MM.1S (cell line): Measurements from ENCODE around the gene GJA10.

ENCODE experiments used
- DNase-seq: peaks from one replicate; pipeline ENCODE4 v3.0.0-alpha.2; 2015
- H2AFZ ChIP-seq: fragments of 300-600 bp; sonication (generic); 2 replicates; pipeline ENCODE4 v1.6.0; 2016; ENCODE audit warnings: antibody characterized with exemption, low read length
- H3F3A ChIP-seq: fragments of 300-600 bp; sonication (generic); 2 replicates; pipeline ENCODE4 v1.6.1; 2016; ENCODE audit warnings: mild to moderate bottlenecking, antibody characterized with exemption, low read length, moderate library complexity, mixed read lengths; ENCODE audit not compliant: insufficient read depth
- H3K27ac ChIP-seq: fragments of 300-600 bp; sonication (generic); 2 replicates; pipeline ENCODE4 v1.5.1; 2016; ENCODE audit warnings: mild to moderate bottlenecking, low read length
- H3K27me3 ChIP-seq: fragments of 300-600 bp; sonication (generic); replicated peaks from 2 replicates; pipeline ENCODE4 v1.6.0; 2016; ENCODE audit warnings: low read length; ENCODE audit not compliant: insufficient read depth
- H3K36me3 ChIP-seq: fragments of 300-600 bp; sonication (generic); replicated peaks from 2 replicates; pipeline ENCODE4 v1.6.1; 2016; ENCODE audit warnings: mild to moderate bottlenecking, low read length, mixed read lengths; ENCODE audit not compliant: insufficient read depth
- H3K4me1 ChIP-seq: fragments of 300-600 bp; sonication (generic); 2 replicates; pipeline ENCODE4 v1.6.1; 2016; ENCODE audit warnings: low read length, mixed read lengths
- H3K4me2 ChIP-seq: fragments of 300-600 bp; sonication (generic); 2 replicates; pipeline ENCODE4 v1.6.0; 2016; ENCODE audit warnings: low read depth, low read length
- H3K4me3 ChIP-seq: fragments of 300-600 bp; sonication (generic); 2 replicates; pipeline ENCODE4 v1.5.1; 2016; ENCODE audit warnings: low read length, mixed read lengths
- H3K79me2 ChIP-seq: fragments of 300-600 bp; sonication (generic); 2 replicates; pipeline ENCODE4 v1.6.1; 2016; ENCODE audit warnings: mixed run types, low read length, mixed read lengths
- H3K9ac ChIP-seq: fragments of 300-600 bp; sonication (generic); 2 replicates; pipeline ENCODE4 v1.6.1; 2016; ENCODE audit warnings: low read length, mixed read lengths
- H3K9me2 ChIP-seq: fragments of 300-600 bp; sonication (generic); replicated peaks from 2 replicates; pipeline ENCODE4 v1.6.1; 2016; ENCODE audit warnings: mild to moderate bottlenecking, low read length, mixed read lengths; ENCODE audit not compliant: insufficient read depth
- H3K9me3 ChIP-seq: fragments of 300-600 bp; sonication (generic); replicated peaks from 2 replicates; pipeline ENCODE4 v1.6.1; 2016; ENCODE audit warnings: mild to moderate bottlenecking, low read length, mixed read lengths; ENCODE audit not compliant: insufficient read depth
- H4K20me1 ChIP-seq: fragments of 300-600 bp; sonication (generic); 2 replicates; pipeline ENCODE4 v1.6.1; 2016; ENCODE audit warnings: mild to moderate bottlenecking, low read length, moderate library complexity, mixed read lengths; ENCODE audit not compliant: insufficient read depth
- EZH2 ChIP-seq: fragments of 300-600 bp; sonication (generic); optimal IDR thresholded peaks from 2 replicates; pipeline ENCODE3; 2017; ENCODE audit warnings: low read depth, mild to moderate bottlenecking, antibody characterized with exemption, low read length, mixed read lengths
- EZH2phosphoT487 ChIP-seq: fragments of 300-600 bp; sonication (generic); IDR thresholded peaks from 2 replicates; pipeline ENCODE4 v1.6.1; 2018; ENCODE audit warnings: antibody characterized with exemption, low read length
- TF ChIP-seq, protein P1 (sequence below): fragments of 300-600 bp; sonication (generic); IDR thresholded peaks from 2 replicates; pipeline ENCODE4 v1.5.1; 2016; ENCODE audit warnings: antibody characterized with exemption, low read length, mixed read lengths

The GJA10 gene

DNA sequence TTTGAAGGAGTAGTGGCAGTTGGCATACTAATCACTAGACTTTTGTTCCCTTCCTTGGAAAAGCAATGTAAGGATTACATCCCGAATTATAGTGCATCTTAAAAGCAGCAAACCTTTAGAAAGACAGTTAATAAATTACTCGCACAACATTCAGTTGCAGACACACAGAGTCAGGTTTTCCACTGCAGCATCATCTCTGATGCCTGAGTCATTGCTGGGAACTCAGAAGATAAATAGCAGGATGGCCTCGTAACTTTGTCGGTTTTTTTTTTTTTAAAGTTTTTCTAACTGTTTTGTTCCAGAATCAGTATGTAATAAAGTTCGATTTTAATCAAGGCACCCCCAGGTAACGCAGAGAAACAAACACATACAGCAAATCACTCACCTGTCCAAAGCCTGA, 34.3 kb downstream of the GJA10 start:
- Histone ChIP-seq H3K9me3 (no peaks in the 10 kb centered on the region), H4K20me1 (no peaks in the 10 kb centered on the region), H3K4me1 (no peaks in the 10 kb centered on the region), H3K4me2 (no peak overlapping the region), H3K79me2 (no peaks in the 10 kb centered on the region), H3F3A (no peaks in the 10 kb centered on the region), H3K9ac (no peak overlapping the region), H3K27ac (no peak overlapping the region), H3K36me3 (no peaks in the 10 kb centered on the region), H2AFZ (no peak overlapping the region), H3K27me3 (no peaks in the 10 kb centered on the region), H3K9me2 (no peaks in the 10 kb centered on the region), H3K4me3 (no peak overlapping the region)
- TF ChIP-seq EZH2phosphoT487 (no peak), EZH2 (no peak)
- TF ChIP-seq, protein P1, sequence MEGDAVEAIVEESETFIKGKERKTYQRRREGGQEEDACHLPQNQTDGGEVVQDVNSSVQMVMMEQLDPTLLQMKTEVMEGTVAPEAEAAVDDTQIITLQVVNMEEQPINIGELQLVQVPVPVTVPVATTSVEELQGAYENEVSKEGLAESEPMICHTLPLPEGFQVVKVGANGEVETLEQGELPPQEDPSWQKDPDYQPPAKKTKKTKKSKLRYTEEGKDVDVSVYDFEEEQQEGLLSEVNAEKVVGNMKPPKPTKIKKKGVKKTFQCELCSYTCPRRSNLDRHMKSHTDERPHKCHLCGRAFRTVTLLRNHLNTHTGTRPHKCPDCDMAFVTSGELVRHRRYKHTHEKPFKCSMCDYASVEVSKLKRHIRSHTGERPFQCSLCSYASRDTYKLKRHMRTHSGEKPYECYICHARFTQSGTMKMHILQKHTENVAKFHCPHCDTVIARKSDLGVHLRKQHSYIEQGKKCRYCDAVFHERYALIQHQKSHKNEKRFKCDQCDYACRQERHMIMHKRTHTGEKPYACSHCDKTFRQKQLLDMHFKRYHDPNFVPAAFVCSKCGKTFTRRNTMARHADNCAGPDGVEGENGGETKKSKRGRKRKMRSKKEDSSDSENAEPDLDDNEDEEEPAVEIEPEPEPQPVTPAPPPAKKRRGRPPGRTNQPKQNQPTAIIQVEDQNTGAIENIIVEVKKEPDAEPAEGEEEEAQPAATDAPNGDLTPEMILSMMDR, result no peak
- DNase-seq, result no peak

DNA sequence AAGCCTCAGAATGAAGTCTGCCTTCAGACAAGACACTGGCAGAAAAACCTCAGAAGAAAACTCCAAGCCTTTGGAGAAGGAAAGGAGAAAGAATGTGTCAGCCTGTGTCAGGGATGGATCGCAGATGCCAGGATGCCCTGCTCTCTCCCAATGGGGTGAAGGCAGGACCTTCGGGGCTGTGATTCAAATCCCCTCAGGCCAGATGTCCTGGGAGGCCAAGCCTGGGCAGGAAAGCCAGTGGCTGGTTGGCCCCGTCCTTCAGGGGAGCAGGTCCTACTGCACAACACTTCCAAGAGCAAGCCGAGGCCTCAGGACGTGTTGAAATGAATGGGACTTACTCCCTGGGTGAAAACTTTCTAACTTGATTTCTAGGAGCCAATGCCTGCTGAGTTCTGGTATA, 36.5 kb downstream of the GJA10 start:
- H3K4me1 ChIP-seq, result no peaks in the 10 kb centered on the region
- H2AFZ ChIP-seq, result no peak overlapping the region
- H3K27me3 ChIP-seq, result no peaks in the 10 kb centered on the region
- no peaks in the 10 kb centered on the region for H3F3A ChIP-seq
- H3K27ac ChIP-seq, result no peak overlapping the region
- DNase-seq, result no peak
- no peaks in the 10 kb centered on the region for H3K36me3 ChIP-seq
- TF ChIP-seq, protein P1, result no peak
- TF ChIP-seq EZH2phosphoT487 (no peak), EZH2 (no peak)
- H3K9me2 ChIP-seq, result no peaks in the 10 kb centered on the region
- H4K20me1 ChIP-seq, result no peaks in the 10 kb centered on the region
- no peaks in the 10 kb centered on the region for H3K79me2 ChIP-seq
- H3K4me2 ChIP-seq, result no peak overlapping the region
- no peak overlapping the region for H3K4me3 ChIP-seq
- H3K9me3 ChIP-seq, result no peaks in the 10 kb centered on the region
- H3K9ac ChIP-seq, result no peak overlapping the region

DNA sequence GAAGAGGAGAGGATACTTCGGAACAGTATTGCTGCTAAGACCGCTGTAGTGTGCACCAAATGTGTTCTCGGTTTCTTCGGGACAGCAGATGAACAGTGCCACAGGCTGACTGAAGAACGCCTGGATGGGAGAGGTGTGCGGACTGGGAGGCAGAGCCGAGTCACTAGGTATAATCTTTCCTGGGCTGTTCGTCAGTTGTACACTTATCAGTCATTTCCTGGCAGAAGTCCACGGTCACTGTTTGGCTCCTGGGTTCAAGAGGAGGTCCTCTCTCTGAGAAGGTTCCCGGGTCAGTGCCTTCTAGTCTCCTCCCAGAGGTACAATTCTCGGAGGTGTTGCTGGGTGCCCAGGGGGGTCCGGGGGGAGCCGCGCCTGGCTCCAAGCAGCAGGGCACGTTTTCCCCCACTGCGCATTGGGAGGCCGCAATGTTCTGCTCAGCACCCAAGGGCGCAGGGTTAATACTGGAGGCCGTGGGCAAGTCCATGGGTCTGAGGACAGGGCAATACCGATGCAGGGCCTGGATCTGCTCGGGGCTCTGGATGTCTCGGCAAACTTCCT, 38.1 kb downstream of the GJA10 start:
- no peaks in the 10 kb centered on the region for H3F3A ChIP-seq
- no peaks in the 10 kb centered on the region for H3K9me2 ChIP-seq
- no peak overlapping the region for H3K9ac ChIP-seq
- no peaks in the 10 kb centered on the region for H3K36me3 ChIP-seq
- no peaks in the 10 kb centered on the region for H4K20me1 ChIP-seq
- no peak for DNase-seq
- no peak for TF ChIP-seq EZH2
- no peaks in the 10 kb centered on the region for H3K79me2 ChIP-seq
- H3K4me1 ChIP-seq, result no peaks in the 10 kb centered on the region
- no peak overlapping the region for H3K4me2 ChIP-seq
- H2AFZ ChIP-seq, result no peak overlapping the region
- no peaks in the 10 kb centered on the region for H3K9me3 ChIP-seq
- no peak overlapping the region for H3K27ac ChIP-seq
- no peaks in the 10 kb centered on the region for H3K27me3 ChIP-seq
- H3K4me3 ChIP-seq, result no peak overlapping the region

DNA sequence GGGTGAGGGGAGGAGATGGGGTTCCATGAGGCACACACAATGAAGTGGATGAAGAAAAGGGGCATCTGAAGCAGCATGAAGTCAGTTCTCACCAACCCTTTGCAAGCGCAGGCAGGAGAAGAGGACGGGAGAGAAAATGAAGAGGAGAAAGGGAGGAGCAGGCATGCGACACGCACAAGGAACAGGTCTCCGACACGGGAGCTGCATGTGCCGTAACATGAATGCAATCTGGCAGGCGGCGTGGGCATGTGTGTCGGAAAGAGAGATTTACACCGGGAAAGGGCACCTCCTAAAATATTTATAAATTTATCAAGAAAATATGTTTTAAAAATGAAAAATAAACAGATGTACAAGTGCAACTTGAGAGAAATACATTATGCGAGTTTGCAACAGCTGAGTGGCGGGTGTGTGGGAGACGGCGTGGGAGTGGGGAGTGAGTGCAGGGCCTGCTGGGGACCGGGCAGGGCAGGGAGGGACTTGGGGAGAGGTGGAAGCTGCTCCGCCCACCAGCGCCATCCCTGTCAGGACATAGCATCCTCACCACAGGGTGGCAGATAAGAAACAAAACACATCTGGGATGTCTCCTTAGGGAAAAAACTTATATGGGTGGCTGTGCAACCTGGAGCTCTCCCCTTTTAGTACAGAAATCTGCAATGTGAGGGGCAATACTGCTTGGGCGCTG, 40.6 kb downstream of the GJA10 start:
- H4K20me1 ChIP-seq, result no peaks in the 10 kb centered on the region
- no peaks in the 10 kb centered on the region for H3K79me2 ChIP-seq
- no peaks in the 10 kb centered on the region for H3K4me1 ChIP-seq
- H3K9ac ChIP-seq, result no peak overlapping the region
- no peak for DNase-seq
- no peaks in the 10 kb centered on the region for H3K27me3 ChIP-seq
- H3K36me3 ChIP-seq, result no peaks in the 10 kb centered on the region
- H3F3A ChIP-seq, result no peaks in the 10 kb centered on the region
- H3K4me3 ChIP-seq, result no peak overlapping the region
- H3K4me2 ChIP-seq, result no peak overlapping the region
- no peak overlapping the region for H3K27ac ChIP-seq
- TF ChIP-seq EZH2, result no peak
- TF ChIP-seq EZH2phosphoT487, result no peak
- TF ChIP-seq, protein P1, result no peak
- H3K9me2 ChIP-seq, result no peaks in the 10 kb centered on the region
- no peak overlapping the region for H2AFZ ChIP-seq
- no peaks in the 10 kb centered on the region for H3K9me3 ChIP-seq
